IMR-90 (cell line): Measurements from ENCODE around the gene EHD4. TPM values are rescaled to one million over a fixed set of nuclear protein-coding genes. Genes with fewer than 3 reads are reported as not detected.

Source experiments
- ATAC-seq: fragments of 200-7000 bp; cut with Tn5 transposase; 2 replicates; pipeline ENCODE4 v1.9.1; 2020; ENCODE audit warnings: low read depth, mild to moderate bottlenecking, moderate library complexity
- BruUV-seq: library from RNA; stranded (reverse); fragments of 400-500 nt; replicated peaks from 2 replicates; lab custom pipeline; 2021; lab: Mats Ljungman, UMichigan
- CTCF ChIA-PET: fragments of 300-600 bp; formaldehyde crosslinking; extraction: SDS; loops from one replicate; lab custom pipeline; 2021; ENCODE audit warnings: antibody characterized with exemption; lab: Yijun Ruan, JAX
- POLR2A ChIA-PET: fragments of 300-600 bp; sonication (Branson Sonifier 250); formaldehyde crosslinking; loops from one replicate; lab custom pipeline; 2022; ENCODE audit warnings: antibody characterized with exemption; ENCODE audit not compliant: unreplicated experiment; lab: Charles Lee
- DNase-seq: peaks from one replicate; pipeline ENCODE4 v3.0.0; 2013
- H2AFZ ChIP-seq: replicated peaks from 2 replicates; pipeline ENCODE3; 2013; ENCODE audit warnings: low read length, mild to moderate bottlenecking; ENCODE audit not compliant: poor library complexity
- H2AK5ac ChIP-seq: 2 replicates; pipeline ENCODE4 v1.6.1; 2013; ENCODE audit warnings: low read depth, low read length, inconsistent platforms
- H2AK9ac ChIP-seq: replicated peaks from 2 replicates; pipeline ENCODE3; 2013; ENCODE audit warnings: mild to moderate bottlenecking, low read depth, low read length, moderate library complexity; ENCODE audit not compliant: poor library complexity
- H2BK120ac ChIP-seq: 2 replicates; pipeline ENCODE4 v1.6.1; 2013; ENCODE audit warnings: low read depth, low read length, inconsistent platforms
- H2BK15ac ChIP-seq: 3 replicates; pipeline ENCODE4 v1.6.1; 2013; ENCODE audit warnings: low read depth, low read length, inconsistent platforms
- H2BK20ac ChIP-seq: 2 replicates; pipeline ENCODE4 v1.6.1; 2013; ENCODE audit warnings: low read depth, mild to moderate bottlenecking, inconsistent platforms, low read length, moderate library complexity
- H2BK5ac ChIP-seq: 2 replicates; pipeline ENCODE4 v1.6.1; 2013; ENCODE audit warnings: mild to moderate bottlenecking, low read depth, low read length, inconsistent platforms; ENCODE audit not compliant: poor library complexity, severe bottlenecking
- H3K14ac ChIP-seq: replicated peaks from 2 replicates; pipeline ENCODE4 v1.6.1; 2013; ENCODE audit warnings: low read depth, low read length, inconsistent platforms
- H3K18ac ChIP-seq: 2 replicates; pipeline ENCODE4 v1.6.1; 2013; ENCODE audit warnings: low read depth, low read length, control low read depth
- H3K23ac ChIP-seq: 2 replicates; pipeline ENCODE4 v1.6.1; 2013; ENCODE audit warnings: low read depth, low read length, inconsistent platforms
- H3K27ac ChIP-seq: 2 replicates; pipeline ENCODE4 v1.5.1; 2013; ENCODE audit warnings: mild to moderate bottlenecking, control low read depth, low read length; ENCODE audit not compliant: insufficient read depth
- H3K27me3 ChIP-seq: 2 replicates; pipeline ENCODE4 v1.6.1; 2013; ENCODE audit warnings: low read length; ENCODE audit not compliant: control insufficient read depth, insufficient read depth
- H3K36me3 ChIP-seq: 2 replicates; pipeline ENCODE4 v1.6.1; 2013; ENCODE audit warnings: low read length, mixed read lengths; ENCODE audit not compliant: control insufficient read depth, insufficient read depth
- H3K4ac ChIP-seq: 2 replicates; pipeline ENCODE4 v1.6.1; 2013; ENCODE audit warnings: low read depth, low read length, inconsistent platforms
- H3K4me1 ChIP-seq: 2 replicates; pipeline ENCODE4 v1.6.1; 2013; ENCODE audit warnings: low read length, mixed read lengths; ENCODE audit not compliant: control insufficient read depth, insufficient read depth
- H3K4me2 ChIP-seq: 2 replicates; pipeline ENCODE4 v1.6.1; 2013; ENCODE audit warnings: low read depth, mild to moderate bottlenecking, control low read depth, low read length, moderate library complexity
- H3K4me3 ChIP-seq: 2 replicates; pipeline ENCODE4 v1.5.1; 2013; ENCODE audit warnings: low read depth, mild to moderate bottlenecking, control low read depth, low read length, moderate library complexity; ENCODE audit not compliant: insufficient read depth
- H3K56ac ChIP-seq: 2 replicates; pipeline ENCODE4 v1.6.1; 2013; ENCODE audit warnings: low read length, inconsistent platforms; ENCODE audit not compliant: insufficient read depth; ENCODE audit errors: extremely low read depth
- H3K79me1 ChIP-seq, 2 experiments: 2 replicates each; pipeline ENCODE4 v1.6.1; 2013; ENCODE audit warnings: low read length in 2 of 2, inconsistent platforms in 1 of 2, low read depth in 1 of 2
- H3K9ac ChIP-seq: 2 replicates; pipeline ENCODE4 v1.6.1; 2013; ENCODE audit warnings: low read depth, low read length, control low read depth
- H3K9me1 ChIP-seq: 2 replicates; pipeline ENCODE4 v1.6.1; 2013; ENCODE audit warnings: low read length, inconsistent platforms; ENCODE audit not compliant: insufficient read depth
- H3K9me3 ChIP-seq: 2 replicates; pipeline ENCODE4 v1.6.1; 2013; ENCODE audit warnings: low read length; ENCODE audit not compliant: control insufficient read depth, insufficient read depth
- H4K20me1 ChIP-seq: 2 replicates; pipeline ENCODE4 v1.6.1; 2013; ENCODE audit warnings: low read length, inconsistent platforms; ENCODE audit not compliant: insufficient read depth
- H4K5ac ChIP-seq: 2 replicates; pipeline ENCODE4 v1.6.1; 2013; ENCODE audit warnings: mild to moderate bottlenecking, low read depth, low read length, control low read depth
- H4K8ac ChIP-seq, 2 experiments: 2 replicates each; pipeline ENCODE4 v1.6.1; 2013; ENCODE audit warnings: low read depth in 2 of 2, low read length in 2 of 2, control low read depth in 1 of 2, inconsistent platforms in 1 of 2
- H4K91ac ChIP-seq: 2 replicates; pipeline ENCODE4 v1.6.1; 2013; ENCODE audit warnings: low read depth, low read length, inconsistent platforms; ENCODE audit not compliant: insufficient read depth
- BHLHE40 ChIP-seq: fragments of 150-350 bp; IDR thresholded peaks from 2 replicates; pipeline ENCODE4 v1.6.1; 2016; ENCODE audit warnings: mild to moderate bottlenecking, low read depth, low read length
- CEBPB ChIP-seq: IDR thresholded peaks from 2 replicates; pipeline ENCODE4 v1.6.1; 2012; ENCODE audit warnings: low read depth, low read length, improper control_type of control experiment
- CHD1 ChIP-seq: IDR thresholded peaks from 2 replicates; pipeline ENCODE4 v1.6.1; 2012; ENCODE audit warnings: low read depth, low read length, improper control_type of control experiment
- CTCF ChIP-seq: conservative IDR thresholded peaks from 2 replicates; pipeline ENCODE4 v1.5.1; 2012; ENCODE audit warnings: mild to moderate bottlenecking, low read depth, low read length, improper control_type of control experiment
- ELK1 ChIP-seq: fragments of 150-350 bp; IDR thresholded peaks from 2 replicates; pipeline ENCODE4 v1.6.1; 2016; ENCODE audit warnings: low read depth, mild to moderate bottlenecking, low read length, moderate library complexity, borderline replicate concordance
- MAFK ChIP-seq: IDR thresholded peaks from 2 replicates; pipeline ENCODE4 v1.6.1; 2012; ENCODE audit warnings: low read depth, low read length, improper control_type of control experiment
- MXI1 ChIP-seq: IDR thresholded peaks from 2 replicates; pipeline ENCODE4 v1.6.1; 2012; ENCODE audit warnings: low read depth, mild to moderate bottlenecking, low read length, moderate library complexity, borderline replicate concordance
- POLR2A ChIP-seq: IDR thresholded peaks from 2 replicates; pipeline ENCODE4 v1.6.1; 2012; ENCODE audit warnings: mild to moderate bottlenecking, low read depth, low read length
- RAD21 ChIP-seq: IDR thresholded peaks from 2 replicates; pipeline ENCODE4 v1.6.1; 2012; ENCODE audit warnings: low read length, improper control_type of control experiment
- RCOR1 ChIP-seq: IDR thresholded peaks from 2 replicates; pipeline ENCODE4 v1.6.1; 2012; ENCODE audit warnings: mild to moderate bottlenecking, low read length, improper control_type of control experiment; ENCODE audit not compliant: insufficient replicate concordance
- SMC3 ChIP-seq: fragments of 150-350 bp; IDR thresholded peaks from 2 replicates; pipeline ENCODE4 v1.6.1; 2016; ENCODE audit warnings: low read depth, mild to moderate bottlenecking, antibody characterized with exemption, low read length, moderate library complexity
- WGBS, 2 experiments: methylation state at CpG; one replicate each; pipeline versions ENCODE4 v1.1.5 to v1.1.7; 2013; ENCODE audit warnings: missing lambda C conversion rate in 2 of 2; ENCODE audit not compliant: insufficient read length in 1 of 2; ENCODE audit errors: extremely low coverage in 2 of 2; 5-methylcytosine and 5-hydroxymethylcytosine counted together
- dilution Hi-C: fragments of 300-500 bp; cut with HindIII; formaldehyde crosslinking; loops from one replicate; pipeline ENCODE4 v1.14.3; 2018; ENCODE audit warnings: low sequenced_read_pairs; ENCODE audit not compliant: unreplicated experiment
- in situ Hi-C: fragments of 300-500 bp; cut with MboI; formaldehyde crosslinking; loops from 3 replicates; pipeline ENCODE4 v1.14.3; 2019; ENCODE audit warnings: low sequenced_read_pairs, inconsistent platforms, mixed read lengths
- intact Hi-C: fragments of 100-400 bp; cut with micrococcal nuclease; formaldehyde crosslinking; loops from 2 replicates; pipeline ENCODE4 v1.10.0; 2022
- polyA plus RNA-seq, 3 experiments: library from polyadenylated mRNA; depleted of rRNA; stranded (reverse); fragments of >200 nt; gene quantifications; 2 replicates each; pipeline ENCODE4 v1.2.3, GENCODE V29; 2012; ENCODE audit warnings: low replicate concordance in 1 of 3
- total RNA-seq: library from RNA; depleted of rRNA; stranded (reverse); fragments of >200 nt; gene quantifications from 2 replicates; pipeline ENCODE4 v1.2.3, GENCODE V29; 2012

The EHD4 gene
- total and polyA plus RNA-seq, 2 of the 4 experiments (the other 2 are of a cell fraction) = 21.0 to 29.0 TPM

GRCh38 chr15:41903782-41904181, 68.6 kb downstream of the EHD4 start:
- intact Hi-C loops = loop anchor here (1.0 kb wide), 4 partner anchors 75 to 438 kb away; partner anchors contain the start of gene JMJD7
- H2AFZ ChIP-seq = no peak overlapping the region
- H4K8ac ChIP-seq = no peak overlapping the region
- H4K91ac ChIP-seq = no peak overlapping the region
- no peak overlapping the region for H2BK5ac ChIP-seq
- in situ Hi-C loops = no loop called here
- no peaks in the 10 kb centered on the region for H3K4me1 ChIP-seq
- peaks cover 0 to 18% of the 10 kb centered on the region in 2 experiments for H3K79me1 ChIP-seq
- TF ChIP-seq MAFK = no peak
- no peak for TF ChIP-seq RAD21
- no peak for TF ChIP-seq CTCF
- TF ChIP-seq CHD1 = no peak
- TF ChIP-seq SMC3 = no peak
- TF ChIP-seq MXI1 = no peak
- no peak for TF ChIP-seq CEBPB
- TF ChIP-seq POLR2A = no peak
- TF ChIP-seq RCOR1 = no peak
- no peak for TF ChIP-seq BHLHE40
- no peak for TF ChIP-seq ELK1
- H2AK5ac ChIP-seq = no peak overlapping the region
- no peak overlapping the region for H3K56ac ChIP-seq
- no peak overlapping the region for H2BK120ac ChIP-seq
- no peak overlapping the region for H3K4me3 ChIP-seq
- H4K20me1 ChIP-seq = peaks cover 16% of the 10 kb centered on the region; the same call in 1 of the 2 replicates
- no peak overlapping the region for H3K9ac ChIP-seq
- ATAC-seq (no peak), DNase-seq (no peak)
- H3K4me2 ChIP-seq = no peak overlapping the region
- H3K9me3 ChIP-seq = no peaks in the 10 kb centered on the region
- no peak overlapping the region for H3K23ac ChIP-seq
- POLR2A ChIA-PET = no interaction called here
- no peak overlapping the region for H2BK15ac ChIP-seq
- dilution Hi-C loops = no loop called here
- no TSS peak for BruUV-seq
- 93% methylated on average over 5 of the region's 13 CpGs; no CpG with 5 or more reads in 1 of the 2 experiments for WGBS, 2 experiments
- peaks cover 21% of the 10 kb centered on the region for H3K36me3 ChIP-seq
- H3K9me1 ChIP-seq = no peaks in the 10 kb centered on the region
- H2BK20ac ChIP-seq = no peak overlapping the region
- H3K27ac ChIP-seq = no peak overlapping the region
- no peak overlapping the region for H3K4ac ChIP-seq
- CTCF ChIA-PET = interaction anchor here (0.6 kb wide), 1 partner anchor 40 kb away, joined by 3 read pairs; no protein-coding TSS in a partner anchor
- no peak overlapping the region for H3K14ac ChIP-seq
- H2AK9ac ChIP-seq = no peak overlapping the region
- no peaks in the 10 kb centered on the region for H3K27me3 ChIP-seq
- no peak overlapping the region for H3K18ac ChIP-seq
- H4K5ac ChIP-seq = no peak overlapping the region
